NCI-H82 (cell line): ENCODE measurements around the gene NR0B2.
"Not testable (repeated sequence)": the region's sequence is repeated elsewhere in the genome, so short reads cannot be mapped to it uniquely, and the experiment has no call there.

Source experiments
- DNase-seq: peaks from one replicate; lab custom pipeline; 2025; lab: John Stamatoyannopoulos, UW

The NR0B2 gene

DNA sequence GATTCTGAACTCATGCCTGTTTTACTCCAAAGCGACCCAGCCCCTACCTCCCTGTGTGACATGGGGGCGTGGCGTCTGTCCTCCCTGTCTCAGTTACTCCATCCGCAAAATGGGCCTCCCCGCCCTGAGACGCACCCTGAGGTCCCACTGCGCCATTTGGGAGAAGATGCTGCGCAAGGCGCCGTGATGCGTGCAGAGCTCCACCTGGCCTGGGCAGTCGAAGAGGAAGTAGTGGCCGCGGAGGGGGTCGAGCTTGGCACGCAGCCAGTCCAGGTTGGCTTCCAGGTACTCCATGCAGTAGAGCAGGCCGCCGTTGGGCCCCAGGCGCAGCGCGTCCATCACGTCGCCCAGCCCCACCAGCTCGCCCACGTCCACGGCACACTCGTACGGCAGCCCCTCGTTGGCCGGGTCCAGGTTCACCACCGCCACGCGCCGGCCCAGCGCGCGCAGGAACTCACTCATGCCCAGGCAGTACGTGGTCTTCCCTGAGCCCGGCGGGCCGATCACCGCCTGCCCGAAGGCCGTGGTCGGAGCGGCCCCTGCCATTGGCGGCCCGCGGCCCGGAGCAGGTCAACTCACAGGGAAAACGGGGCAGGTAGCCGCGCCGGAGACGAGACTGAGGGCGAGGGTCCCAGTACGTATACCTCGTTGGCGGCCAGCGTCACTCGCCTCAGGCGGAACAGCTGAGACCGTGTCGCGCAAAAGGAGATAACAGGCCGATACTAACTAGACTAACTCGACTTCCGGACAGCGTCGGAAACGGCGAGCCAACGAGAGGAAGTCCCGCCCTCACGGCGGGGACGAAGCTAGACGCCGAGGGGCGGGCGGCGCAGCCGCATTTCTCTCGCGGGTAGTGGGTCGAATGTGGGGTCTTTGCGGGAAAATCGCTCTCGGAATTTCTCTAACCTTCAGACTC is 24.0 kb downstream of the NR0B2 start, which contains the start of gene GPN2:
Gene GPN2 (minus strand): TSS at position 733 of the 916 bp plus-strand sequence. CDS start 187 bp downstream, at position 546.
- DNase-seq = peak; percentile 90

- no peak for DNase-seq
Observed at GRCh38 chr1:26888231-26888630, 25.5 kb downstream of the NR0B2 start.

- DNase-seq = no peak
Observed at GRCh38 chr1:26887125-26887524, 26.6 kb downstream of the NR0B2 start.

DNA sequence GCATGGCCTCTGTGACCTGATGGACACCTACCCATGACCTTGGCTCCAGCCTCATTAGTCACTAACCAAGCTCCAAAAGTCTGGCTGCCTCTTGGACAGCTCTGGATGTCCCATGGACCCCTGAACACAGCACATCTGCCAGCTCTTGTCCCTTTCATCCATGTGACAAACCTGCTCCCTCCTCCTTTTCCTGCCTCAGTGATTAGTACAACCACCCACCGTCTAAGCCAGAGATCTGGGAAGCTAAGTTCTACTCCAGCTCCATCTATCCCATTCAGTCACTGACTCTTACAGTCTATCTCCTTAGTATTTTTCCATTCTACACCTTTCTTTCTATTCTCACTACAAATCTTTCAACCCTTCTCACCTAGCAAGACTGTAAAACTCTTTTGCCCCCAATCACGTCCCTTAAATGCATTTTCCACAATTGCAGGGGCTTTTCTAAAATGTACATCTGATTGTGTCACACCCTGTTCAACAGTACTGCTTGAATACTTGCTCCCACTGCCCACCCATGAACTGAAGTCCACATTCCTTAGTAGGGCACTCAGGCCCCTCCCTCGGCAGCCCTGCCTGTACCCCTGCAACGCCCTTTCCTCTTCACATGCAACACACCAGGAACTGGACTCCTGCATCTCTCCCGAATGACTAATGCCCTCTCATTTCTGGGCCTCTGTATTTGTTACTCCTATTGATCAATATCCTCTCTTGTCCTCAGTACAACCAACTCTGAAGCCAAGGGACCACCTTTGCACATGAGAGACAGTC is 30.9 kb downstream of the NR0B2 start:
- DNase-seq = no peak

GRCh38 chr1:26881611-26882010 is 32.2 kb downstream of the NR0B2 start:
- DNase-seq = not testable (repeated sequence)

GRCh38 chr1:26879793-26880192 is 34.0 kb downstream of the NR0B2 start:
- no peak for DNase-seq

GRCh38 chr1:26877326-26877725 is 36.4 kb downstream of the NR0B2 start:
- DNase-seq = no peak

GRCh38 chr1:26874896-26875295 is 38.9 kb downstream of the NR0B2 start:
- DNase-seq = peak; percentile 61

DNA sequence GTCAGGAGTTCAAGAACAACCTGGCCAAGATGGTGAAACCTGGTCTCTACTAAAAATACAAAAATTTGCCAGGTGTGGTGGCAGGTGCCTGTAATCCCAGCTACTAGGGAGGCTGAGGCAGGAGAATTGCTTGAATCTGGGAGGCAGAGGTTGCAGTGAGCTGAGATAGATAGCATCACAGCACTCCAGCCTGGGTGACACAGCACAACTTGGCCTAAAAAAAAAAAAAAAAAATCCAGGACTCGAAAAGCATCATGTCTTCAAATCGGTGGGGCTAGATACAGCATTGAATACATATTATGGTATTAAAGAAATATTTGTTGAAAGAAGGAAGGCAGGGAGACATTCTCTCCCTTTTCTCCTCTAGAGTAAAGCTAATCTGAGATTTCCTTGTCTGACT is 40.7 kb downstream of the NR0B2 start:
- not testable (repeated sequence) for DNase-seq

GRCh38 chr1:26864610-26865480 is 48.9 kb downstream of the NR0B2 start:
- DNase-seq = peak; percentile 99

GRCh38 chr1:26863685-26864077 is 50.1 kb downstream of the NR0B2 start:
- DNase-seq = no peak

GRCh38 chr1:26862781-26863684 is 50.7 kb downstream of the NR0B2 start, which contains the start of gene SFN:
Gene SFN (plus strand): TSS chr1:26863149. CDS start chr1:26863213, 64 bp downstream.
- peak; percentile 46 for DNase-seq

DNA sequence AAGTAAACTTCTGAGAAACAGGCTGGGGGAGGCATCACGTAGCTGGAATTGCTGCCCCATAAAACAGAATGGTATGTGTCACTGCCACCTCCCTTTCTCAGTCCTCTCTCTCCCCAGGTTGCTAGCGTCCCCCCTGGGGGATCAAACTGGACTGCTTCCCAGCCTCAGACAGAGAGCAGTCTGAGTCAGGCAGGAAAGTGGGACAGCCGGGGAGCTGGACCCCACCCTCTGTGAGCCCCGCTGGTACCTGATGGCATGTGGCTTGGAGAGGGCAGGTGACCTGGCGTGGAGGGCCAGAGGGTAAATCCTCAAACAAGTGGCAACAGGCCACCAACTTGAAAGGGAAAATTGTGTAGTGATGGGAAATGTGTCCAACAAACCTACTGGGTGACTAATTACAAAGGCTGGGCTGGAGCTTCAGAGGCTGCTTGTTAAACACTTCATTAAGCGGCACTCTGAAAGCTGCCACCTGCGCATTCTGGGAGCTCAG is 51.8 kb downstream of the NR0B2 start:
- no peak for DNase-seq
